NCI-H345 (cell line): ENCODE data around the gene MKS1.

Source experiments
- DNase-seq: peaks from one replicate; lab custom pipeline; 2025; lab: John Stamatoyannopoulos, UW

MKS1 gene

DNA sequence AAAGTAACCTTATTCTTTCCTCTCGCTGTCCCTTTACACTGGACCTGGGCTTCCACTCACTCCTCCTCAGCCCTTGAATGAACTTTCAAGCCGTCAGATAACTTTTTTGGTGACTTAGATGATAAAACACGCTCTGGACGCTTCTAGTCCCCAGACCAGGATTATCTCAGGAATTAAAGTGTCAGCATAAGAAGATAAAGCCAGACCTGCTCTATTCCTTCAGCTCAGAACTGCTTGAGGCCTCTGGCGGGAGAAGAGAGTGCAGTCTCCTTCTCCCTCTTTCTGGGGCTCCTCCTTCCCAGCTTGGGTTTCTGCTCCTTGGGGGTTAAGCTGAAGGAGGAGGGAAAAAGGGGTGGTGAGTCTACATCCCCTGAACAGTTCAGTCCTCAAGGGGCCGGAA, 25.9 kb upstream of the MKS1 start:
- no peak for DNase-seq

DNA sequence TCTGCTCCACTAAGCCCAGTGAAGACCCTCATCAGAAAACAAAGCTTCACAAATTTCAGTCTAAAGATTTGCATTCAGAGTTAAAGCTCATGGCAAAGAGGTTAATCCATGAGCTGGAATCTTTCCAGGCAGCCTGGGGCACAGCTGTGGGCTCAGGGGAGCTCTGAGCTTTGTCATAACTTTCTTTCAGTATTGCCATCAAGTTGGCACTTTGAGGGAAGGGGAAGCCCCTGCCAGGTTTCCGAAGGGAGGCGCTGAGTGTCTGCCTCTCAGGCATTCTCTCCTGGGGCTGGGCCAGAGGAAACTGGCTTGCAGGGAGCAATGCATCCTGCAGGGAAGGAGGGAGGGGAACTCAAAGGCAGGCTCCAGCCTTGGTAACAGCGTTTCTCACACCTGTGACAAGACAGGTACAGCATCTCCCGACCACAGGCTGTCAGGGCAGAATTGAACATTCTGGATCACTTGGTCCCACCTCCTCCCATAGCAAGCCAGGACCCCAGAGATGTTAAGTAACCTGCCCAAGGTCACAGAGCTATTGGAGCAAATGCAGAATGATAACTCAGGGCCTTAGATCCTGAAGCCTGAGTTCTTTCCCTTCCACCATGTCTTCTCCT, 23.2 kb upstream of the MKS1 start:
- no peak for DNase-seq

DNA sequence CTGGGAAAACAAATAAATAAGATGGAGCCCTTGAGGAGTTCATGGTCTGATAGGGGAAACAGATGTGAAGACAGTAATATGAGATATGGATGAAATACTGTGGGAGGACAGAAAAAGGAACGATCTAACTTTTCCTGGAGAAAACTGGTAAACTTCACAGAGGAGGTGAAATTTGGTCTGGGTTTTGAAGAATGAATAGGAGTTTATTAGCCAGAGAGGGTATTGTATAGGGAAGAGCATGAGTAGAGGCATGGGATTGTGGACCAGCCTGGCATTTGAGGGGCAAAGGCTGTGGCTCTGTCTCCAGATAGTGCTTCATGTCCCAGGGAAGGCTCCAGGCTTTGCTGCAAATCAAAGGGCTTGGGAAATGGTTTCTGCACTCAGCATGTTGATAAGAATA, 20.9 kb upstream of the MKS1 start:
- DNase-seq, result no peak

DNA sequence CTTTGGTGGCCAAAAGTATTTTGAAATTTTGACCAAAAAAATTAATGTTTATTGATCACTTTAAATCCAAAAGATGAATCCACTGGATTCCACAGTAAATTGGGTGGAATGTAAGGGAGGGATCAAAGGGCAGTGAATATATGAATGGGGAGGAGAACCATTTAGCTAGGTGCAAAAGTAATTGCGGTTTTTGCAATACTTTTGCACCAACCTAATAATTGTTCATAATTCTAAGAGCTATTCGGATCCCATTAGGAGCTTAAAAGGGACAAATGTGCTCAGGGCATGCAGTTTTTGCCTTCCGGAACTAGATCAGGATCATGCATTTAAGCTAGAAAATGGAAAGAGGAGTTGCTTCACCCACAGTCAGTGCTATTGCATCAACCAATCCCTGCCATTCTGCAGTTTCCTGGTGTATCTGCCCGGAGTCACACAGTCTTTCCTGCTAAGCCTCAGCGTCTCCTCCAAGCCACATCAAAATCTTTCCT, 19.1 kb upstream of the MKS1 start, which contains the start of gene LPO:
Gene LPO (plus strand): TSS at position 438 of the 488 bp plus-strand sequence. CDS start 4,396 bp downstream, outside the sequence.
- no peak for DNase-seq

DNA sequence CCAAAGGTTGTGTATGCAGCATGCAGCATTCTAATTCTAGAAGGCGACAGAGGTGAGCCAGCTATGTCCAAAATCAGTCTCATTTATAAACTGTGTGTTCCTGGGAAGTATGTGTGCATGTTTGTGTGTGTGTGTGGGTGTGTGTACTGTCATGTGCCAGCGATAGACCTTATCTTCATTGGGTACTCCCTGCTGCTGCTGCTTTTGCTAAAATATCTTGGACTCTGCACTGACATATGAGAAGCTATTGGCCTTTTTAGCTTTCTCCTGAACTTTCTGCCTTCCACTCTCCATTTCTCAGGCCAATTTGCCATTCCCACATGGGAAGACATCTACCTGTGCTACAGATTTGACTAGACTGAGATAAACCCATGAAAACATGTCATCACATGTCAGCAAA, 17.3 kb upstream of the MKS1 start:
- DNase-seq, result no peak

DNA sequence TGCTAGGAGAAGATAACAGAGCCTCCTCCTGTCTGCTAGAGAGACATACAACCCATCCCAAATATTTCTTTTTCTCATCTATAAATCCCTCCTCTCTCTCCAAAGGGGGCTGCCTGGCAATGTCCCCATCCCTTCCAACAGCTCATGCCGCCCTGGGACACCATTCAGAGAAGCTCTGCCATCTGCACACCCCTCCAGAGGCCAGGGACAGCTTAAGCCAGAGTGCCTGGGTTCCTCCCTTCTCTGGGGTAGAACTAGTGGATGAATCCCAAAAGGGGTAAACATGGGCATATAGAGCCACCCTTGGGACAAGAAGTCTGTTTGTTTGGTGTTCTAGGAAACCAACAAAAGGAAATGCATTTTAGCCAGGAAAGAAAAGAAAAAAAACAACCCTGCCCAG, 16.8 kb upstream of the MKS1 start:
- no peak for DNase-seq

DNA sequence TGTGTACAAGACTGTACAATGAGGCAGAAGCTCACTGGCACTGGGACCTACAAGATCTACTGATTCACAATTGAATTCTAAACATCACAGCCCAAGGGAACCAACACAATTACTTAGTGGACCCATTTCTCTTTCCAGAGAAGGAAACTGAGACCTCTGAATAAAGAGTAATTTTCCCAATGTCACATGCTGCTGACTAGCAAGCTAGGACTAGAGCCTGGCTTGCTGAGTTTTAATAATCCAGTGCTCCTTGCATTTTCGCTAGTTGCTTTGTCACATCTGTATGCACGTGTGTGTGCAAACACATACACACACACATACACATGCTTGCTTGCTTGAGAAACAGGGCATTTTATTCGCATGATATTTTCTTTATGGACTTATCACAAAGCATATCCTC, 15.5 kb upstream of the MKS1 start:
- no peak for DNase-seq

DNA sequence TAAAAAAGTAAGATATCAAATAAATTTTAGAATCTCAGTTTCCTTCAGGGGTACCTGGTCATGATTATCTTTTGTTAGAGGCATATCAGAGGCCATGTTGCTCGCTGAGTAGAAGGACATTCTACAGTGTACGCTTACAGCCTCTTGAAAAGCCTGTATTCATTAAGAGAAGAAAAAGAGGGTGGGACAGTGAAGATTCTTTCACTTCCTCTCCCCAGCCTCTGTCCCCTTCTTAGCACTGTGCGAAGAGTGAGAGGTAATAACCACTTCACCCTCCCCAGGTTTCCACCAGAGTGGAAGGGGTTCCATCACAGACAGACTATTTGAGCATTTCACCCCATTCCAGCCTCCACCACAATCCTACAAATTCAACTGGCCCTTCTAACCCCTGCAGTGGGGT, 14.5 kb upstream of the MKS1 start:
- no peak for DNase-seq

DNA sequence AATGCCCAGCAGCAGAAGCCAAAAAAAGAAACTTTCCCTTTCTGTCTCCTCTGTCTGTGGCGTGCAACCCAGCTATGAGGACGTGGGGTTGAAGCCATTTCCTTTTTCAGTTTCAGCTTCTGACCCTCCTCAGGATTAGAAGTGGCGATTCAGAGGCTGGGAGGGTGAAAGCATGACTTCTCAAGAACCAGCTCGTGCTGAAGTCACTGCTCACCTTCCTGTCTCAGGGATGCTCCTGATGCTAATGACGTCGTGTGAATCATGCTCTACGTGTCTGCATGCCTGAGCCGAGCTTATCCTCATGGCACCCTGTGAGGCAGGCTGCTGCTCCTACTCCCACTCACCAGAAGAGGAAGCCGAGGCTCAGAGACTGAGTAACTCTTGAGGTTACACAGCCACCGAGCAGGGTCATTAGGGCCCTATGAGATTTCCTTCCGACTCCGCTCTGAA, 13.7 kb upstream of the MKS1 start:
- no peak for DNase-seq

DNA sequence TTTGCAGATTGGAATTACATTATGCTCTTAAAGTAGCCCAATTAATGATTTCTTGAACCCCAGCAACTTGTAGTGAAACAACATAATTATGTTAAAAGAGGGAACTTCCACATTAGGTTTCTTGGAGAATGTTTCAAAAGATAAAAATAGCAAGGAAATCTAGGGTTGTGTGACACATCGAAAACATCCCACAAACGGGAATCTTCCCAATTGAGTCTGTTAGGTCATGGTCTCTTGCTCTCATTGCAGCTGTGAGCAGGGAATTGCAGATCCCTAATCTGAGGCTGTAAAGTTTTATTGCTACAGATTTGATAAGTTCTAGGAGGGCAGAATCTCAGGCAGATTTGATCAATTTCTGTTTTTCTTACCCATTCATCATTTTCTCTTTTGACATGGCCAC, 12.6 kb upstream of the MKS1 start:
- DNase-seq, result no peak

DNA sequence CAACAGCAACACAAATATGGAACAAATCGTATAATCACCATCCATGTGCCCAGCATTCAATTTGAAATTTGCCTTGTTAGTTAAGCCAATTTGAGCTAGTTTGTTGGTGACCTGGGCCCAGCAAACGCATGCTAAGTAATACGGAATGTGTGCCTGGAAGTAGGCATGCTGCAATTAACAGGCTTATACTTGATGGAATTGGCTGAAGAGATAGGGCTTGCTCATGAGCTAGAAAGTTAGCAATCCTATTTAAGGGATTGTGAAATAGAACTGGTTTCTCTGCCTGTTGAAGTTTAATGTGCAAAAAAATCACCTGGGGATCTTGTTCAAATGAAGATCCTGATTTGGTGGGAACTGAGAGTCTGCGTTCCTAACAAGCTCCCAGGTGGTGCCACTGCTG, 10.8 kb upstream of the MKS1 start:
- no peak for DNase-seq

DNA sequence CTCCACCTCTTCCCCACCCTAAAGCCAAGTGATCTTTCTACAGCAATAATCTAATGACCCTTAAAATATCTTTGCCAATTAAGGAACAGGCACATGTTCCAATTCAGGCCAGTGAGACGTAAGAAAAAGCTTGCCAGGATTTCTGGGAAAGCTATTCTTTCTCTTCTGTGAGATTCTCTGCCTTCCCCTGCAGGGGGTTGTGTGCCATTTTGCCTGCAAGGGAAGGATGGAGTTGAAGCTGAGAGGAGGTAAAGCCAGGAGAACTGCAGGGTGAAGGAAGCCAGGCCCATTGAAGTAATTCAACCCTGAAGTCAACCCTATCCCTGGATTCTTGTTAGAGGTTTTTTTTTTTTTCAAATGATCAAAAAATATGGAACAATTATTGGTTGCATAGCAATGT, 10.3 kb upstream of the MKS1 start:
- DNase-seq, result no peak

DNA sequence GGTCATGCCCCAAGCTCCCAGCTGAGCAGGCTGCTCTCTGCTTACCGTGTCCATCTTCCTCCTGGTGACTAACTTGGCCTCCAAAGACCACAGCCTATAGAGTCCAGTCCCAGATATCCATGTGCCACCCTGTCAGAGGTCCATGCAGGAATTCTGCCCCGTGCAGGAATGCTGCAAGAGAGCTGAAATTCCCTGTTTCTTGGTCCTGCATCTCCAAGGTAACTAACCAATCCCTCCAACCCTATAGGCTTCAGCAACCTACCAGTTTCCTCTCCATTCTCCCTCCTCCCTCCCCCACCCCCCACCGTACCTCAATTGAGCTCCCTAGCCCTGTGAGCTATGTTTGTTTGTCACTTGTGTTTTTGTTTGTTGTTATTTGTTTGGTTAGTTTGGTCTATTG, 9.6 kb upstream of the MKS1 start:
- DNase-seq, result no peak

DNA sequence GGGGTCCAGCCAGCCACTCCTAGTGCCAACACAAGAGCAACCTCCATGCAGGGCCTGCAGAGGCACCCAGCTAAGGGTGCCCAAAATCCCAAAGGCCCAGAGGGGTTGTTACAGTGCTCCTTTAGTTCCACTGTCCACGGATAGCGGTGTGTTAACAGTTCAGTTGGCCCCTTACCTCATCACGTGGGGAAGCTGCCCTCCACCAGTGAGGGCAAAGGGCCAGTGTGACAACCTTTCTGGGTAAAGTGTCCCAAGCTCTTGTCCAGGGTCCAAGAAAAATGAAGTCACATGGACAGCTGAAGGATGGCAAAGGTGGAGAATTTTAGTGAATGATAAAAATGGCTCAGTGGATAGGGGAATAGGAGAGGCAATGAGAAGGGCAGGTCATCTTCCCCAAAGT, 8.7 kb upstream of the MKS1 start:
- no peak for DNase-seq

DNA sequence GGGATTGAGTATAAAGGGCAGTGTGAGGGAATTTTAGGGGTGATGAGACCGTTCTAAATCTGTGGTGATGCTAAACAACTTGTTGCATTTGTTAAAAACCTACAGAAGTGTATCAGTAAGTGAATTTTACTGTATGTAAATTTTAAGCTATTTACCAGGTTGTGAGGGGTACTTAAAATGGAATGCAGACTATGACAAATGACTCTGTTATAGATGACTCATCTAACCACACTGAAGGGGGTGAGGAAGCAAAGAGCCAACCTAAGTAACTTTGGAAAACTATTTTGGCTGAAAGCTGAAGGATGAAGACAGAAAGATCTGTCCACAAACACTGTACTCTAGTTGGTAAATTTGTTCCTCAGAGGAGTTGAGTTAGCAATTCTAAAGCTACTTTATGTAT, 5.3 kb upstream of the MKS1 start:
- no peak for DNase-seq

DNA sequence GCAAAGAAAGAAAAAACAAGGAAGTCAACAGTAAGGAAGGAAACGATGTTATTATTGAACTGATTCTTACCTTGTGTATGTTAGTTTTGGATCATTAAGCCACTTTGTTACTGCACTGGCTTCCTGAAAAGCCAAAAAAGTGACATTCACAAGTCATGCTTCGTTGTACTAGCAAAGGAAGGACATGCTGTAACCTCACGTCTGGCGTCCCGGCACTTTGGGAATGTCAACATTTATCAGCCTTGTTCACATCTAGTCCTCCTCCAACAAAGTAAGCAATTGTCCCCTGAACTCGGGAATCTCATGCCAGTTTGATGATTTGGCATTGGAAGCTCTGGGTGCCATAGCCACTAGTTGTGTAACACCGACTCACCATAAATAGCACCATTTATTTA, 731 bp upstream of the MKS1 start:
- no peak for DNase-seq

DNA sequence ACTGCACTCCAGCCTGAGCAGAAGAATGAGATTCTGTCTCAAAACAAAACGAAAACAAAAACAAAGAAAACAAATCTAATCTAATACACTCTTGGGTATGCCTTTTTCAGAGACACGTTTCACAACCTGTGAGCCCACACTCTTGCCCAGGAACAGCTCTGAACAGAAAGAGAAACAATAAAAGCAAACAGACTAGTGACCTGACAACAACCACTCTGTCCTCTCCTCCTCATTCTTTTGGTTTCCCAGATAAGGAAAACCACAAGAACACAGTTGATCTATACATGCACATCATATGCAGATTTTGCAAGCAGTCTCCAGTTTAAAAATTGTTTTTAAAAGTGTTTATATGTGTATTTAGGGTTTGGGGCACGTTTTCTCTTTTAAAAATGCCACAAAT, 1.3 kb downstream of the MKS1 start:
- no peak for DNase-seq

DNA sequence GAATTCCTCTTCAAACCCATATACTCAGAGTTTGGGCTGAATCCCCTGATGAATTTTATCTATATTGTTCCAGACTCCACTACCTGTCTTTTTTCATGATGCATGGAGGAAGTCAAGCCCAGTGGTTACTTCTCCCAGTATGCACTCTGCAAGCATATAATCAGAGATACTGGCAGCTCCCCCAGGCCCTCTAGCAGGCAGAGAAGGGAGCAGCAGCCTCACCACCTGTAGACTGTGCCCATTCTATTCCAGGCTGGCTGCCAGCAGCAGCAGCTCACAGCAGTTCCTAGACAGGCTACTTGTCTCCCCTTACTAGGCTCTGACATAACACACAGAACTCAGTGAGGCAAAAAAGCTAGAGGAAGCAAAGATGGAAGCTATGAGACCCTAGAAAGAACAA, 3.4 kb downstream of the MKS1 start:
- DNase-seq, result no peak

DNA sequence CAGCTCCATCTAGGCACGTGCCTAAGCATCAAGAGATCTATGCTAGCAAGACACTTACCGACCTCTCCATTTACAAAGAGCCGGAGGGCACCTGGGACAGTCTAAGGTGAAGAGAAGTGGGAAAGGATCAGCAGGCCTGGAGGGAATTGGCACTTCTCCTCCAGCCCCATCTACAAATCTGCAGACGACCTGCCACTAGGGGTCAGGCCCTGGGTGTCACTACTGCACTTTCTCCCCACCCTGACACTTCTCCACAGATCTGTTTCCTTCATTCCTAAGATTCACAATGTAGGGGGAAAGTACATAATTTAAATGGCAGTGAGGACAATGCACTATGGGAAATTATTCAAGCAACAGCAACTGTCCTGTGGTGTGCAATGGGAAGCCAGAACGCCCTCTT, 8.1 kb downstream of the MKS1 start:
- no peak for DNase-seq

DNA sequence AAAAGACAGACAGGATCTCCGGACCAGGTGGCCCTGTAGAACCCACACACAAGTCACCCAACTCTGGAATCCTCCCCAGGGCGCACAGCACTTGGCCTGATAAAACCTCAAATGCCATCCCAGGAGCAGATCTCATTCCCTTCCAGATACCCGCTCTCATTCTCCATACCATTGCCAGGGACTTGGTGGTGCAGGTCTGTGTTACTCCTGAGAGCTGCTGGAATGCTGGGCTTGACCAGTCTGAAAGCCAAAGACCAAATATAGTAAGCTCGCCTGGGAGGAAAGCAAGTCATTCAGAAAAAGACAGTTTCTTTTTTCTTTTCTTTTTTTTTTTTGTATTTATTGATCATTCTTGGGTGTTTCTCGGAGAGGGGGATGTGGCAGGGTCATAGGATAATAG, 10.7 kb downstream of the MKS1 start:
- DNase-seq, result no peak

DNA sequence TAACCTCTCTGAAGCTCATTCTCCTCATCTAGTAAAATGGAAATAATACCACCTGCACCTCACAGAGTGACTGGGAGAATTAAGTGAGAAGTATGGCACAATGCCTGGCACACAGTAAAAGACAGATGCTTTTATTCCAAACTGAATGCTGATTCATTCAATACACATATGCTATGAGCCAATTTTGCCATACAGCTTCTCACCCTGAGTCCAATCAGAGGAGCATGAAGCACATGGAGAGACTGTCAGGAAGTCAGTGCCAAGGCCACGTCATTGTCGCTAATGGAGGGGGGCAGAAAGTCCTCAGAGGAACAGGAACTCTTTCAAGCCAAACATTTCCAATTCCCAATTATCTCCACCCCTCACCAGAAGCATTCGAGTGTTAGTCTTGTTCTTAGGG, 11.6 kb downstream of the MKS1 start:
- no peak for DNase-seq

DNA sequence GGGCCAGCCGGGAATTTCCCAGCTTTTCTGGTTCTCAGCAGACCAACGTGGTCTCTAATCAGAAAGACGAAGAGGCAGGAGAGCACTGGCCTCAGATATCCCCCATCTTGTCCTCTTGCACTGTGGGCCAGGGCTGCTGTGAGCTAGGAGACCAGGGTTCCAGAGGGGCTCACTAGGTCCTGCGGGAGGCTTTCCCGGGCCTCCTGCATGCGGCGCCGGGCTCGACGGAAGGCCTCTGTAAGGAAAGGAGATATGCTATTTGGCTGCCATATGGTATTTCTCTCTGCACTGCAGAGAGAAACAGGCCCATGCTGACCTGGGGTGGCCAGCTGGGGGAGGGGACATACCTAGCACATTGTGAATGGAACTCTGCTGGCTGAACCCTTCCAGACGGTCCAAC, 13.1 kb downstream of the MKS1 start:
- DNase-seq, result no peak

DNA sequence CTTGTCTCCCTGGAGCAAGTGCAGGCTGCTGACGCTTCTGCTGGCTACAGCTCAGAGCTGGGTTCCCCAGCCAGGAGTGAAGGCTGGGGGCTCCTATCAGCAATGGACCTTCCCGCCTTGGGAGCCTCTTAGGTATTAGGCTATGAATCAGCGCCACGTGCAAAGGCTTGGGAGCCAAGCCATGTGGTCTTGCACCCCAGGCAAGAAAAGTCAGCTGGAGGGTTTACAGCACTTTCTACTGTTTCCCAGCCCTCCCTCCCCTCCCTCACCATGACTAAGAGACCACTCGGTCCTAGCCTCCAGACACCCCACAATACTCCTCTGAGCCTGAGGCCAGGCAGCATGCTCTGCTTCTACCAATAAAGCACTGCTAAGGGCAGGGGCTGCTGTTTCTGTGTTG, 14.3 kb downstream of the MKS1 start:
- DNase-seq, result no peak

DNA sequence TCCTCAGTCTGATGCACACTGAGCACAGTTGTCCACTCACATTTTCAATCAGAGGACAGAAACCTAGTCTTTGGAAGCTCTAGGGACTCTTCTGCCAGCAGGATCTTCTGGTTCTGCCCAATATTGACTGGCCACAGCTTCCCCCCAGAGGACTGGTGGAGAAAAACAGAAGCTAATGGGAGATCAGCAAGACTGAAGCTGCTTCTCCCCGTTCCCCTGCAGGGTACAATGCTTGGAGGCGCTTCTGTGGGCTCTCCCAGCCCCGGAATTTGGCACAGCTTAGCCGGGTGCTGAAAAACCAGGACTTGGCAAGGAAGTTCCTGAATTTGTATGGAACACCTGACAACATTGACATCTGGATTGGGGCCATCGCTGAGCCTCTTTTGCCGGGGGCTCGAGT, 16.2 kb downstream of the MKS1 start:
- DNase-seq, result no peak
